B cell (primary cell): Measurements from ENCODE around the gene ATXN1. TPM values are rescaled to one million over a fixed set of nuclear protein-coding genes. Genes with fewer than 3 reads are reported as not detected.

Experiments
- ATAC-seq: fragments of 200-7000 bp; cut with Tn5 transposase; one replicate; pipeline ENCODE4 v1.10.0; 2021; ENCODE audit warnings: low read depth, mild to moderate bottlenecking, moderate number of reproducible peaks, moderate library complexity
- CTCF ChIA-PET: fragments of 350-600 bp; sonication (Branson Sonifier 250); formaldehyde crosslinking; loops from one replicate; lab custom pipeline; 2021; ENCODE audit warnings: antibody characterized with exemption, inconsistent platforms; lab: Charles Lee
- POLR2A ChIA-PET: fragments of 350-600 bp; sonication (Branson Sonifier 250); formaldehyde crosslinking; loops from one replicate; lab custom pipeline; 2021; ENCODE audit warnings: antibody characterized with exemption; lab: Charles Lee
- DNase-seq: peaks from one replicate; pipeline ENCODE4 v3.0.0; 2013
- H2AFZ ChIP-seq: 2 replicates; pipeline ENCODE4 v1.6.1; 2012; ENCODE audit warnings: mild to moderate bottlenecking, low read depth, low read length; ENCODE audit not compliant: insufficient read depth, poor library complexity, severe bottlenecking
- H3K27ac ChIP-seq, 2 donors: 1 replicate in 1 of 2; 2 replicates in 1 of 2; pipeline ENCODE4 v1.5.1; 2012 to 2013; ENCODE audit warnings: low read length in 2 of 2, mild to moderate bottlenecking in 2 of 2, moderate library complexity in 1 of 2
- H3K27me3 ChIP-seq, 4 experiments: fragments of 200-600 bp in 1 of 4; sonication (generic) in 1 of 4; replicated peaks in 1 of 4; 1 replicate in 2 of 4; 2 replicates in 2 of 4; pipeline versions ENCODE4 v1.6.1 to v1.7.0; 2013 to 2016; ENCODE audit warnings: low read length in 3 of 4, mild to moderate bottlenecking in 2 of 4, mixed read lengths in 1 of 4, moderate library complexity in 1 of 4; ENCODE audit not compliant: insufficient read depth in 4 of 4, control insufficient read depth in 3 of 4; ENCODE audit errors: control extremely low read depth in 1 of 4
- H3K36me3 ChIP-seq, 2 experiments: replicated peaks in 1 of 2; 1 replicate in 1 of 2; 2 replicates in 1 of 2; pipeline versions ENCODE4 v1.6.1 to v1.7.1; 2013; ENCODE audit warnings: low read length in 1 of 2; ENCODE audit not compliant: insufficient read depth in 2 of 2, control insufficient read depth in 1 of 2; ENCODE audit errors: control extremely low read depth in 1 of 2, extremely low read depth in 1 of 2
- H3K4me1 ChIP-seq, 2 donors: fragments of 200-600 bp in 1 of 2; sonication (generic) in 1 of 2; 1 replicate in 1 of 2; 2 replicates in 1 of 2; pipeline versions ENCODE4 v1.5.1 to v1.6.1; 2013 to 2017; ENCODE audit warnings: low read length in 2 of 2; ENCODE audit not compliant: control insufficient read depth in 2 of 2, insufficient read depth in 2 of 2
- H3K4me2 ChIP-seq: replicated peaks from 2 replicates; pipeline ENCODE3; 2012; ENCODE audit warnings: mild to moderate bottlenecking, low read depth, low read length; ENCODE audit not compliant: poor library complexity, severe bottlenecking
- H3K4me3 ChIP-seq, 5 experiments: fragments of 200-600 bp in 1 of 5; sonication (generic) in 1 of 5; 1 replicate in 3 of 5; 2 replicates in 2 of 5; pipeline versions ENCODE4 v1.5.1 to v1.7.0; 2011 to 2016; ENCODE audit warnings: low read length in 4 of 5, mild to moderate bottlenecking in 4 of 5, low read depth in 2 of 5, control low read depth in 1 of 5, moderate library complexity in 1 of 5; ENCODE audit not compliant: insufficient read depth in 1 of 5; ENCODE audit errors: control extremely low read depth in 1 of 5, extremely low read depth in 1 of 5
- H3K79me2 ChIP-seq: fragments of 200-600 bp; sonication (generic); one replicate; pipeline ENCODE4 v1.6.0; 2016; ENCODE audit warnings: low read length; ENCODE audit not compliant: control insufficient read depth, insufficient read depth
- H3K9ac ChIP-seq: fragments of 200-600 bp; sonication (generic); 2 replicates; pipeline ENCODE4 v1.6.1; 2017; ENCODE audit warnings: mild to moderate bottlenecking, low read length, moderate library complexity
- H3K9me3 ChIP-seq, 3 donors: one replicate each; pipeline versions ENCODE4 v1.6.1 to v1.7.1; 2013; ENCODE audit warnings: low read length in 2 of 3; ENCODE audit not compliant: control insufficient read depth in 2 of 3, insufficient read depth in 1 of 3; ENCODE audit errors: control extremely low read depth in 1 of 3
- H4K20me1 ChIP-seq: 2 replicates; pipeline ENCODE4 v1.6.0; 2012; ENCODE audit warnings: mild to moderate bottlenecking, low read length; ENCODE audit not compliant: insufficient read depth, control insufficient read depth, poor library complexity, severe bottlenecking
- H3K27ac Mint-ChIP-seq: one replicate; pipeline ENCODE4 v1.8.0; 2021; ENCODE audit warnings: mixed read lengths
- H3K27me3 Mint-ChIP-seq: one replicate; pipeline ENCODE4 v1.8.0; 2021; ENCODE audit warnings: mixed read lengths
- H3K4me1 Mint-ChIP-seq: one replicate; pipeline ENCODE4 v1.8.0; 2021; ENCODE audit warnings: mixed read lengths
- H3K4me3 Mint-ChIP-seq: one replicate; pipeline ENCODE4 v1.8.0; 2021; ENCODE audit warnings: mixed read lengths
- H3K9me3 Mint-ChIP-seq: one replicate; pipeline ENCODE4 v1.8.0; 2022; ENCODE audit warnings: mixed read lengths; ENCODE audit not compliant: insufficient read depth
- EZH2 ChIP-seq: IDR thresholded peaks from 2 replicates; pipeline ENCODE4 v1.6.1; 2012; ENCODE audit warnings: borderline replicate concordance, low read depth, mild to moderate bottlenecking, moderate library complexity, low read length; ENCODE audit not compliant: insufficient read depth, poor library complexity, severe bottlenecking
- WGBS: methylation state at CpG from one replicate; pipeline ENCODE4 v1.1.5; 2013; ENCODE audit warnings: missing lambda C conversion rate; ENCODE audit not compliant: insufficient coverage; 5-methylcytosine and 5-hydroxymethylcytosine counted together
- intact Hi-C: fragments of 100-400 bp; cut with micrococcal nuclease; formaldehyde crosslinking; loops from one replicate; pipeline ENCODE4 v1.10.0; 2022
- polyA plus RNA-seq: library from polyadenylated mRNA; depleted of rRNA; stranded (reverse); fragments of >200 nt; gene quantifications from 2 replicates; pipeline ENCODE4 v1.2.3, GENCODE V29; 2012
- total RNA-seq, 2 donors: library from RNA; stranded (reverse); fragments of 120-200 nt in 1 of 2; gene quantifications; 1 replicate in 1 of 2; 2 replicates in 1 of 2; pipeline versions ENCODE4 v1.2.3 to v1.2.4, GENCODE V29; 2013 to 2022
- TF ChIP-seq, protein P1 (sequence below): fragments of 200-600 bp; IDR thresholded peaks from one replicate; pipeline ENCODE4 v1.8.0; 2022; ENCODE audit warnings: antibody characterized with exemption, mild to moderate bottlenecking

ATXN1 gene
- total and polyA plus RNA-seq, 2 donors (not counting 1 experiment from before 2014, with no cell fraction given) = 5.7 to 63.8 TPM

GRCh38 chr6:16403831-16404230 is 357.4 kb downstream of the ATXN1 start:
- no CpG with 5 or more reads among the region's 3 CpGs for WGBS
- H3K9me3 ChIP-seq = no peaks in the 10 kb centered on the region
- H3K4me1 ChIP-seq = peaks cover 10 to 26% of the 10 kb centered on the region in 2 donors
- Mint-ChIP-seq H3K9me3 (peaks cover 1% of the 10 kb centered on the region), H3K4me1 (peaks cover 38% of the 10 kb centered on the region), H3K27ac (no peak overlapping the region), H3K27me3 (no peaks in the 10 kb centered on the region), H3K4me3 (no peak overlapping the region)
- TF ChIP-seq, protein P1, sequence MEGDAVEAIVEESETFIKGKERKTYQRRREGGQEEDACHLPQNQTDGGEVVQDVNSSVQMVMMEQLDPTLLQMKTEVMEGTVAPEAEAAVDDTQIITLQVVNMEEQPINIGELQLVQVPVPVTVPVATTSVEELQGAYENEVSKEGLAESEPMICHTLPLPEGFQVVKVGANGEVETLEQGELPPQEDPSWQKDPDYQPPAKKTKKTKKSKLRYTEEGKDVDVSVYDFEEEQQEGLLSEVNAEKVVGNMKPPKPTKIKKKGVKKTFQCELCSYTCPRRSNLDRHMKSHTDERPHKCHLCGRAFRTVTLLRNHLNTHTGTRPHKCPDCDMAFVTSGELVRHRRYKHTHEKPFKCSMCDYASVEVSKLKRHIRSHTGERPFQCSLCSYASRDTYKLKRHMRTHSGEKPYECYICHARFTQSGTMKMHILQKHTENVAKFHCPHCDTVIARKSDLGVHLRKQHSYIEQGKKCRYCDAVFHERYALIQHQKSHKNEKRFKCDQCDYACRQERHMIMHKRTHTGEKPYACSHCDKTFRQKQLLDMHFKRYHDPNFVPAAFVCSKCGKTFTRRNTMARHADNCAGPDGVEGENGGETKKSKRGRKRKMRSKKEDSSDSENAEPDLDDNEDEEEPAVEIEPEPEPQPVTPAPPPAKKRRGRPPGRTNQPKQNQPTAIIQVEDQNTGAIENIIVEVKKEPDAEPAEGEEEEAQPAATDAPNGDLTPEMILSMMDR = no peak
- ChIA-PET POLR2A (interaction anchor here (0.9 kb wide), 1 partner anchor 13 kb away, joined by 3 read pairs; no protein-coding TSS in a partner anchor), CTCF (interaction anchor here (0.9 to 1.7 kb wide), 8 partner anchors 9 to 370 kb away, joined by 3 to 15 read pairs (median 4); no protein-coding TSS in a partner anchor)
- no peaks in the 10 kb centered on the region for H3K36me3 ChIP-seq
- H3K4me3 ChIP-seq = no peak overlapping the region
- no peaks in the 10 kb centered on the region for H3K79me2 ChIP-seq
- DNase-seq (no peak), ATAC-seq (no peak)
- intact Hi-C loops = no loop called here
- H4K20me1 ChIP-seq = no peaks in the 10 kb centered on the region
- H3K9ac ChIP-seq = no peak overlapping the region
- H3K4me2 ChIP-seq = no peak overlapping the region
- no peak overlapping the region for H3K27ac ChIP-seq
- H3K27me3 ChIP-seq = no peaks in the 10 kb centered on the region
- no peak overlapping the region for H2AFZ ChIP-seq

- POLR2A ChIA-PET = no interaction called here
- ATAC-seq (no peak), DNase-seq (no peak)
- peaks cover 1% of the 10 kb centered on the region for H3K9me3 Mint-ChIP-seq
- no peak overlapping the region for H3K9ac ChIP-seq
- no peak overlapping the region for H3K4me3 Mint-ChIP-seq
- no peaks in the 10 kb centered on the region for H4K20me1 ChIP-seq
- H3K27ac ChIP-seq = no peak overlapping the region
- peaks cover 10 to 26% of the 10 kb centered on the region in 2 donors for H3K4me1 ChIP-seq
- no peak overlapping the region for H2AFZ ChIP-seq
- peaks cover 33% of the 10 kb centered on the region for H3K4me1 Mint-ChIP-seq
- TF ChIP-seq, protein P1 = no peak
- no peak for TF ChIP-seq EZH2
- no peaks in the 10 kb centered on the region for H3K9me3 ChIP-seq
- H3K27ac Mint-ChIP-seq = no peak overlapping the region
- H3K27me3 ChIP-seq = no peaks in the 10 kb centered on the region
- no peaks in the 10 kb centered on the region for H3K27me3 Mint-ChIP-seq
- intact Hi-C loops = no loop called here
- H3K4me3 ChIP-seq = no peak overlapping the region
- CTCF ChIA-PET = interaction anchor here (1.0 to 1.7 kb wide), 5 partner anchors 13 to 370 kb away, joined by 4 to 15 read pairs (median 5); no protein-coding TSS in a partner anchor
- no peaks in the 10 kb centered on the region for H3K36me3 ChIP-seq
- no CpG with 5 or more reads among the region's 2 CpGs for WGBS
- H3K79me2 ChIP-seq = no peaks in the 10 kb centered on the region
- H3K4me2 ChIP-seq = no peak overlapping the region
Measured at GRCh38 chr6:16402581-16402900, 358.7 kb downstream of the ATXN1 start.
